GM19351 (cell line): ENCODE measurements around the gene FCHO2.
"Not testable (repeated sequence)": the region's sequence is repeated elsewhere in the genome, so short reads cannot be mapped to it uniquely, and the experiment has no call there.

Experiments
- ATAC-seq: cut with Tn5 transposase; IDR thresholded peaks from one replicate; pipeline ENCODE4 v1.9.1; 2021; ENCODE audit warnings: mild to moderate bottlenecking, moderate library complexity; ENCODE audit not compliant: unreplicated experiment

Gene FCHO2

GRCh38 chr5:72955768-72956323 is at the start of gene FCHO2:
FCHO2 (plus strand) TSS chr5:72956041; CDS start chr5:72956097, 56 bp downstream.
- ATAC-seq = peak; percentile 92

- no peak for ATAC-seq
Measured at GRCh38 chr5:72906806-72907205, 49.0 kb upstream of the FCHO2 start.

GRCh38 chr5:72908664-72909063 is 47.2 kb upstream of the FCHO2 start:
- no peak for ATAC-seq

- no peak for ATAC-seq
Measured at GRCh38 chr5:72917371-72917776, 38.5 kb upstream of the FCHO2 start.

- no peak for ATAC-seq
Measured at GRCh38 chr5:72920690-72921502, 34.9 kb upstream of the FCHO2 start.

GRCh38 chr5:72921886-72922285 is 34.0 kb upstream of the FCHO2 start:
- ATAC-seq = no peak

GRCh38 chr5:72922422-72922821 is 33.4 kb upstream of the FCHO2 start:
- no peak for ATAC-seq

GRCh38 chr5:72925336-72926010 is 30.4 kb upstream of the FCHO2 start:
- ATAC-seq = no peak

GRCh38 chr5:72932686-72933085 is 23.2 kb upstream of the FCHO2 start:
- not testable (repeated sequence) for ATAC-seq

- not testable (repeated sequence) for ATAC-seq
Measured at GRCh38 chr5:72934953-72935725, 20.7 kb upstream of the FCHO2 start.

- no peak for ATAC-seq
Measured at GRCh38 chr5:72936893-72937292, 18.9 kb upstream of the FCHO2 start.

GRCh38 chr5:72937517-72938061 is 18.3 kb upstream of the FCHO2 start:
- no peak for ATAC-seq

- ATAC-seq = no peak
Measured at GRCh38 chr5:72938206-72938605, 17.6 kb upstream of the FCHO2 start.

GRCh38 chr5:72940082-72940481 is 15.8 kb upstream of the FCHO2 start:
- ATAC-seq = no peak

- ATAC-seq = no peak
Measured at GRCh38 chr5:72943307-72943706, 12.5 kb upstream of the FCHO2 start.

GRCh38 chr5:72947498-72947897 is 8.3 kb upstream of the FCHO2 start:
- ATAC-seq = no peak

GRCh38 chr5:72949481-72949880 is 6.4 kb upstream of the FCHO2 start:
- no peak for ATAC-seq

GRCh38 chr5:72951671-72952468 is 4.0 kb upstream of the FCHO2 start:
- ATAC-seq = no peak

- ATAC-seq = no peak
Measured at GRCh38 chr5:72954389-72954788, 1.5 kb upstream of the FCHO2 start.

- peak; percentile 41 for ATAC-seq
Measured at GRCh38 chr5:72955143-72955767, 586 bp upstream of the FCHO2 start.
